GM18868 (cell line): ENCODE data around the gene GRB10.

Source experiments
- ATAC-seq: cut with Tn5 transposase; IDR thresholded peaks from one replicate; pipeline ENCODE4 v1.9.1; 2021; ENCODE audit warnings: mild to moderate bottlenecking, moderate library complexity; ENCODE audit not compliant: unreplicated experiment

GRB10 gene

DNA sequence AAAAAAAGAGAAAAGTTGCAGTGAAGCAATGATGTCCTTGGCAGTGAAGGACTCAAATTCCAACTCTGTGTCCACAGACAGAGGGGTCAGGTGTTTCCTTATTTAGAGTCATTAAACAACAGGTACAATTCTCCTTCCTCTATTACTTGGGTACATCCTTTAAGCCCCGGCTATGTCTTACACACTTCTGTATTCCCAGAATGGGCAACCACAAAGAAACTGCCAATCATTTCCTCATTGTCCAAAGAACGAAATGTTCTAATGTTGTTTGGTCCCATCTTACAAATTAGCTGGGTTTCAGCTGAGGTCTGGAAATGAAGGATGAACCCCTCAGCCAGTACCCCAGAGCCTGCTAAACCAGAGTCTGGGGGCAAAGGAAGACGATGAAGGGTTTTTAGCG, 59.5 kb downstream of the GRB10 start:
- no peak for ATAC-seq

GRCh38 chr7:50721661-50722259, 60.9 kb downstream of the GRB10 start:
- no peak for ATAC-seq

DNA sequence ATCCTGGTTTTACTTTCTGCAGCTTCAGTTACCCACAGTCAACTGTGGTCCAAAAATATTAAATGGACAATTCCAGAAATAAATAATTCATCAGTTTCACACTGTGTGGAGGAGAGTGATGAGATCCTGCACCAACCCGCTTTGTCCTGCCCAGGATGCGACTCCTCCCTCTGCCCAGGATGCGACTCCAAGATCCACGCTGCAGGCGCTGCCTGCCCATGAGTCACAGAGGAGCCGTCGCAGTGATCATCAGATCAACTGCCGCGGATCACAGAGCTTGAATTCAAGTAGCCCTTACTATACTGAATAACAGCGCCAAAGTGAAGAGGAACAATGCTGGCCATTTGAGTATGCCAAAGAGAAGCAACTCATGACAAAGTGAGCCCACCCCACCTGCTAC, 61.5 kb downstream of the GRB10 start:
- no peak for ATAC-seq

DNA sequence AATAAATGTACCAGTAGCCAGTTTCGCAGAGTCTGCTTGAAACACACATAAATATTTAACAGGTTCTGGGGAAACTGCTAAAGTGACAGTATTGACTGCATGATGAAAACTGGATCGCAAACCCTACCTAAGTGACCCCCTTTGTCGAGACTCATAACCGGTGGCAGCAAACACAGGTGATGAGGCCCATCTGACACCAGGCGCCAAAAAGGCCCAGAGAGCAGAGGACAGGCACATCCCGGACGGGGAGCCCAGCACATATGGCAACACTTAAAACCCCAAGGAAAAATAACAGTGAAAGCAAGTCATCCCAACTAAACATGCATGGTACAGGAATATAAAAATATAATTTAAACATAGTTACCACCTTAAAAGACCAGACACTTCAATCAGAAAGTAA, 62.4 kb downstream of the GRB10 start:
- no peak for ATAC-seq

GRCh38 chr7:50718876-50719275, 63.8 kb downstream of the GRB10 start:
- no peak for ATAC-seq

DNA sequence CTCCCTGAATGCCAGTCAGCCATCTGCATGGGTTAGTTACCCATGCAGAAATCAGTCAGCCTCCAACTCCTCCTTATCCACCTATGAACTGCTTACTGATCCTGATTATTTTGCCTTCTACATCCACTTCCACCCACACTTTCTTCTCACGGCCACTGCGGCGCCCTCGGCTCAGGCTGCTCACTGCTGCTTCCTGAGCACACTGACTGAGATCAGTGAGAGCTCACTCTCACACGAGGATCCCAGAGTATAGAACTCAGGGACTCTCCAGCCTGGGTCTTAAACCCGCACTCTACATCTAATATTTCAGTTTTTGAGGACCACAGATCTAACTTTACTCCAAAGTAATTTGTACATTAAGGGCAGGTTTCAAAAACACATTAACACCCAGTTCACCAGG, 64.4 kb downstream of the GRB10 start:
- ATAC-seq = no peak

- no peak for ATAC-seq
Measured at GRCh38 chr7:50717181-50717580, 65.5 kb downstream of the GRB10 start.

GRCh38 chr7:50714857-50715256, 67.8 kb downstream of the GRB10 start:
- no peak for ATAC-seq

GRCh38 chr7:50713123-50713965, 69.4 kb downstream of the GRB10 start:
- no peak for ATAC-seq

GRCh38 chr7:50712252-50713122, 70.2 kb downstream of the GRB10 start:
- ATAC-seq = no peak

- ATAC-seq = no peak
Measured at GRCh38 chr7:50711271-50712175, 71.2 kb downstream of the GRB10 start.

DNA sequence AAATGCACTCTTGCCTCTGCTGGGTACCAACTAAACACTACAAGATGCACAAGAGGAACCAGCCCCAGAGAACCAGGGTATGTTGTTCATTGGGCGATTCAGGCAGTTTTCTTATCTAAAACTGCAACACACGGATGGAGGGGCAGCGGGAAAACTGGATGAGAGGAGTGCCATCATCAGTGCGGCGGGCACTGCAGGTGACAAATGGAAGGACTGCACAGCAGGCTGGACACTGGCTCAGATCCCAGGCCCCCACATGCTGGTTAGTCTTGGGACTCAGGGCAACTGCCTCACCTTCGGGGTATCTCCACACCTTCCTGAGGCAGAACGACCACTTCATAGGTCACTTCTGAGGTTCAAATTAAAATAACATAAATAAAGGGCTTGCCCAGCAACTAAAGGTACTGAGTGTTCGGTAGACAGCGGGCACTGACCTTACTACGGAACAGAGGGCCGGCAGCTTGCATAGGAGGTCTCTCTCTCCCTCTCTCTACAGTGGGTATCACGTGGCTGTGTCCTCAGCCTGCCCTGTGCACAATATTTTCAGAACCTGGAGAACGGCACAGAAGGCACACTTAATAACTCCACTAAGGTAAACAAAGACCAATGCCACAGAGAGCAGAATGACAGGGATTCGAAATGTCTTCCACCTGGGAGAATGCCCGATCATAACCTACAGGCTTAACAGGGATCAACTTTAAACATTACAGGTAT, 72.1 kb downstream of the GRB10 start:
- no peak for ATAC-seq

- ATAC-seq = no peak
Measured at GRCh38 chr7:50709151-50709550, 73.5 kb downstream of the GRB10 start.

- ATAC-seq = no peak
Measured at GRCh38 chr7:50707236-50708006, 75.3 kb downstream of the GRB10 start.

GRCh38 chr7:50706469-50706937, 76.2 kb downstream of the GRB10 start:
- no peak for ATAC-seq

DNA sequence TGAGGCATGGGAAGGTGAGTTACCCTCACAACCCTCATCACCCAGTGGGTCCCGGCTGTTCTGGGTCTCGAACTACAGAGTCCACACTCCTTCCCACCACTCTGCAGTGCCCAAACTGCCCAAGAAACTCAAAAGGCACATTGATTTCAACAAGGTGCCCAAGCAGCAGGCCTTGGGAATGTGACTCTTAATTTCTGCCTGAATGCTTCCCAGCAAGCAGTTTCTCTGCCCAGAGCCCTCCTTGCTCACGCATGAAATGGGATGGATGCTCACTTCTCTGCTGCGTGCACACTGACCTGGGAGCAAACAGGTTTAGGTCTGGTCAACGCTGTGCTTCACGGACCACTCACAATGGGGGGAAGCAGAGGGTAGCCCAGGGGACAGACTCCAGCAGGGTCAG, 77.9 kb downstream of the GRB10 start:
- no peak for ATAC-seq

- no peak for ATAC-seq
Measured at GRCh38 chr7:50703654-50704053, 79.0 kb downstream of the GRB10 start.

GRCh38 chr7:50699143-50699542, 83.6 kb downstream of the GRB10 start:
- no peak for ATAC-seq

GRCh38 chr7:50697748-50698147, 84.9 kb downstream of the GRB10 start:
- ATAC-seq = no peak
